IPS DF 6.9 (cell line): Measurements from ENCODE around the gene TERF2IP.
A peak's percentile ranks its signal among the peaks of the same experiment; 100 is the strongest.

ENCODE experiments used
- DNase-seq: peaks from one replicate; pipeline ENCODE4 v3.0.0-alpha.2; 2013; ENCODE audit warnings: low read depth, low spot score
- H3K27ac ChIP-seq: one replicate; pipeline ENCODE4 v1.5.1; 2013; ENCODE audit warnings: low read length, control low read depth
- H3K27me3 ChIP-seq: 2 replicates; pipeline ENCODE4 v1.6.1; 2013; ENCODE audit warnings: mild to moderate bottlenecking, low read length; ENCODE audit not compliant: control insufficient read depth, insufficient read depth
- H3K36me3 ChIP-seq: 2 replicates; pipeline ENCODE4 v1.6.1; 2013; ENCODE audit warnings: low read length; ENCODE audit not compliant: control insufficient read depth, insufficient read depth
- H3K4me1 ChIP-seq: 2 replicates; pipeline ENCODE4 v1.6.1; 2013; ENCODE audit warnings: low read length; ENCODE audit not compliant: control insufficient read depth, insufficient read depth
- H3K4me3 ChIP-seq: 2 replicates; pipeline ENCODE4 v1.5.1; 2013; ENCODE audit warnings: mild to moderate bottlenecking, low read length
- H3K9me3 ChIP-seq: 2 replicates; pipeline ENCODE4 v1.6.1; 2013; ENCODE audit warnings: low read length, inconsistent platforms; ENCODE audit not compliant: control insufficient read depth, insufficient read depth
- WGBS: extraction: QIAGEN DNeasy Blood & Tissue Kit; methylation state at CpG from one replicate; pipeline ENCODE4 v1.1.7; 2013; ENCODE audit warnings: mixed read lengths, missing lambda C conversion rate; ENCODE audit not compliant: insufficient read length, insufficient coverage; 5-methylcytosine and 5-hydroxymethylcytosine counted together

The TERF2IP gene, protein sequence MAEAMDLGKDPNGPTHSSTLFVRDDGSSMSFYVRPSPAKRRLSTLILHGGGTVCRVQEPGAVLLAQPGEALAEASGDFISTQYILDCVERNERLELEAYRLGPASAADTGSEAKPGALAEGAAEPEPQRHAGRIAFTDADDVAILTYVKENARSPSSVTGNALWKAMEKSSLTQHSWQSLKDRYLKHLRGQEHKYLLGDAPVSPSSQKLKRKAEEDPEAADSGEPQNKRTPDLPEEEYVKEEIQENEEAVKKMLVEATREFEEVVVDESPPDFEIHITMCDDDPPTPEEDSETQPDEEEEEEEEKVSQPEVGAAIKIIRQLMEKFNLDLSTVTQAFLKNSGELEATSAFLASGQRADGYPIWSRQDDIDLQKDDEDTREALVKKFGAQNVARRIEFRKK

DNA sequence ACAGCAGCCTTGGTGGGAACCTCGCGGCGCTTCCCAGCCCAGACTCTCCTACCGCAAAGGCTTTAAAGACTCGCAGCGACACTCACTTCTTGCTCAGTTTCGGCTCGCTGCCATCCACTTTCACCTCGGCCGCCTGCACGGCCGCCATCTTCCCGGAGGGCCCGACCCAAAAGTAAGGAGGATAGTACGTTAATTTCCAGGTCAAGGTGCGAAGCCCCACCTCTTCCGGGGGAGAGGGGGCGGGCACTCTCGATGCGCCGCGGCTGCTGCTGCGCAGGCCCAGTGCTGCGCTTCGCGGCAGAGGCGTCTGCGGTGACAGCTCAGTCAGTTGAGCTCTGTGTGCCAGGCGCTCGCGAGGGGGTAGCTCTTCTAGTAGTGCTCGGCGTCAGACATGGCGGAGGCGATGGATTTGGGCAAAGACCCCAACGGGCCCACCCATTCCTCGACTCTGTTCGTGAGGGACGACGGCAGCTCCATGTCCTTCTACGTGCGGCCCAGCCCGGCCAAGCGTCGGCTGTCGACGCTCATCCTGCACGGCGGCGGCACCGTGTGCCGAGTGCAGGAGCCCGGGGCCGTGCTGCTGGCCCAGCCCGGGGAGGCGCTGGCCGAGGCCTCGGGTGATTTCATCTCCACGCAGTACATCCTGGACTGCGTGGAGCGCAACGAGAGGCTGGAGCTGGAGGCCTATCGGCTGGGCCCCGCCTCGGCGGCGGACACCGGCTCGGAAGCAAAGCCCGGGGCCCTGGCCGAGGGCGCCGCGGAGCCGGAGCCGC is at the start of gene TERF2IP, which contains the start of gene KARS1:
TERF2IP (plus strand) TSS at position 282 of the 773 bp plus-strand sequence; CDS start at position 392, 110 bp downstream.
KARS1 (minus strand) TSS at position 174 of the 773 bp plus-strand sequence; CDS start at position 148, 26 bp downstream.
- H3K36me3 ChIP-seq = no peaks in the 10 kb centered on the region

DNA sequence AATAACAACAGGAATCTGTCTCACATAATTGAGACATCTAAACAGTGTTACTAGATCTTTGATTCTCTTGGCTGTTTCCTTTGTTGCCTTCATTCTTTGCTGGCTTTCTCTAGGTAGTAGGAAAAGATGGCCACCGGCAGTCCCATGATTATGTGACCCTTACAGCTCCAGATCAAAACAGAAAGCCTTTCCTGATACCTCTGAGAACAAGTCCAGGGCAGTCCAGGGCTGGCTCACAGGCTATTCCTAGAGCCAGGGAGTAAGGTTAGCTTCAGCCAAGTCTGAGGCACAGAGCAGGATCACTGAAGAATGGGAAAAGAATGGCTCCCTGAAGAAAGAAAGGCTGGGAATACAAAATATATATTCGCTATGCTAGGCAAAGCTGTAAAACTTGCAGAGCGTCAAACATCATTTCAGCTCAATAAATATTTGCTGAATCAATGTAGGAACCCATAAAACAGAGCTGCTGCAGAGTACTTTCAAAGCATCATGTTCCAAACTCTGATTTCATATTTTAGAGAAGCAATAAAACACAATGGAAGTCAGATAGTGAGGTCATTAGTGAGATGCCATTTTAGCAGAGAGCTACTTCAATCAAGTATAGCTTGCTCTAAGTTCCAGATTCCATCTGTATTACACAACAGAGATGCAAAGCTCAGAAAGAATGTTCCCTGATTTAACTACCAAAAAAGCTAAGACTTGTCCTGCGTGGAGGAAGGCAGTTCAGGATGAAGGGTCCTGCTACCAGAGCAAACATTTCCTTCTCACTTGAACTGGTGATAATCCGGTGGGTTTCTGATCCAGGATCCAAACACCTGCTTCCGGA is 47.9 kb upstream of the TERF2IP start:
- Histone ChIP-seq H3K4me3 (no peak overlapping the region), H3K4me1 (no peaks in the 10 kb centered on the region), H3K27ac (no peak overlapping the region), H3K27me3 (no peaks in the 10 kb centered on the region), H3K36me3 (peaks cover 22% of the 10 kb centered on the region; the same call in 1 of the 2 replicates), H3K9me3 (no peaks in the 10 kb centered on the region)
- WGBS = no CpG with 5 or more reads among the region's 6 CpGs
- DNase-seq = no peak

More for the DNA sequence above, at the start of gene TERF2IP, which contains the start of gene KARS1:
- DNase-seq = peak; percentile 75
- no peak within 1 kb of the TSS for H3K27ac ChIP-seq
- peak within 1 kb of the TSS; percentile 88 for H3K4me3 ChIP-seq
- whole genome bisulfite sequencing = no CpG with 5 or more reads among the region's 76 CpGs
- H3K4me1 ChIP-seq = no peaks in the 10 kb centered on the region
- H3K27me3 ChIP-seq = no peaks in the 10 kb centered on the region
- H3K9me3 ChIP-seq = no peaks in the 10 kb centered on the region

DNA sequence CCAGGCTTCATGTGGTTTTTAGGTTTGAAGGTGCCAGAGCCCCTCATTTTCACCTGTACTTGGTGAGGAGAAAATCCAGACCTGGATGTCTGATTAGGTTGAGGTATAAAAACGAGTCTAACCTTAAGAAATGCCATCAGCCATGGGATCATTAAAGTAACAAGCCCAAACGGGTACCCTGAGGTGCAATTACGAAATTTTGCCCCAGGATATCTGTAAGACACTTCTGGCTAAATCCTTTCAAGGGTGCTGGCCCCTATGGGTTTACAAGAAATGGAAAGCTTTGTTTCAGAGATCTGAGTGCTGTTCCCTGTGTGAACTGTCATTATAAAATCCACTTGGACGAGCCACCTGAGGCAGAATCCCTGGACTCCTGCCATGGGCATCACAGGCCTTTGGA is 44.3 kb upstream of the TERF2IP start:
- H3K9me3 ChIP-seq = no peaks in the 10 kb centered on the region
- DNase-seq = no peak
- no peak overlapping the region for H3K4me3 ChIP-seq
- peaks cover 24% of the 10 kb centered on the region; the same call in 1 of the 2 replicates for H3K36me3 ChIP-seq
- no peak overlapping the region for H3K27ac ChIP-seq
- H3K4me1 ChIP-seq = no peaks in the 10 kb centered on the region
- WGBS = no CpG with 5 or more reads among the region's 4 CpGs
- no peaks in the 10 kb centered on the region for H3K27me3 ChIP-seq

DNA sequence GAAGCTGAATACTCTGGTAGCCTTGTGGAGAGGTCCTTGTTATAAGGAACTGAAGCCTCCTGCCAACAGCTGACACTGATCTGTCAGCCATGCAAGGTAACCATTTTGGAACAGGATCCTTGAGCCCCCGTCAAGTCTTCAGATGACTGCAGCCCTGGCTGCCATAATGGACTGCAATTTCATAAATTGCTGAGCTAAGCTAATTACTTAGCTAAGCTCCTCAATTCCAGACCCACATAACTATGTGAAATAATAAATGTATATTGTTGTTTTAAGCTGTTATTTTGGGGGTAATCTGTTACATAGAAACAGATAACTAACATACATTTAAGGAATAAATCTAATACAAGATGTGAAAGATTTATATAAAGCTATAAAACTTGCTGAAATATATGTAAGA is 41.1 kb upstream of the TERF2IP start:
- H3K4me3 ChIP-seq = no peak overlapping the region
- H3K4me1 ChIP-seq = no peaks in the 10 kb centered on the region
- no peak overlapping the region for H3K27ac ChIP-seq
- peaks cover 25% of the 10 kb centered on the region; the same call in 1 of the 2 replicates for H3K36me3 ChIP-seq
- no peak for DNase-seq
- no peaks in the 10 kb centered on the region for H3K27me3 ChIP-seq
- H3K9me3 ChIP-seq = no peaks in the 10 kb centered on the region
- no CpG with 5 or more reads among the region's 1 CpG for WGBS

DNA sequence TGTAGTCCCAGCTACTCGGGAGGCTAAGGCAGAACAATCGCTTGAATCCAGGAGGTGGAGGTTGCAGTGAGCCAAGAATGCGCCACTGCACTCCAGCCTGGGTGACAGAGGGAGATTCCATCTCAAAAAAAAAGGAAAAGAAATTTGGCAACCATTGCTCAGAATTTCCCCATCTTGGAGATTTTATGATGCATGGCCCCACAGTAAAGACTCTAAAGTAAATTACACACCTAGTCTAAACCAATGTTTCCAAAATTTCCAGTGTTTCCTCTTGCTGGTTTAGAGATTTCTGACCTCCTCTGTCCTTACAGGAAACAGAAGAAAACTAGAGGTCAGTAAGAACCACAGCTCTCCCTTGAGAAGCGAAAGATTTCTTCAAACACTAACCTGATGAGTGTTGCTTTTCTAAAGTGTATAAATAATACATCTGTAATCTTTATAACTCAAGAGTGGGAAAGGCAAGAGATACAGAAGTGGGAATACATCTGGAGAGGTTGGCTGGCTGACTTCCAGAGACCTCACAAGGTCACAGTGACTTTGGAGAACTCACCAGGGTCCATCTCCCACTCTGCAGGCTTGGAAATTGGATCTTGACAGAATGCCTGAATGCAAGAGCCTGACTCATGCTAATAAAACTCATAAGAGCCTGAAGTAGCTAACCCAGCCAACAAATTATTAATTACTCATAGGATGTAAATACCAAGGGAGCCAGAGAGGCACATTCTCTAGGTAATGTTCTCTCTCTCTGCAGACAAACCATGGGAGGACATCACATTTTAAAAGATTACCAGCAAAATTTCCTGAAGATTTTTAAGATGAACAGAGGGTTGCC is 33.3 kb upstream of the TERF2IP start:
- DNase-seq = no peak
- Histone ChIP-seq H3K4me1 (no peaks in the 10 kb centered on the region), H3K27ac (no peak overlapping the region), H3K9me3 (no peaks in the 10 kb centered on the region), H3K36me3 (peaks cover 24% of the 10 kb centered on the region), H3K4me3 (no peak overlapping the region), H3K27me3 (no peaks in the 10 kb centered on the region)
- no CpG with 5 or more reads among the region's 4 CpGs for WGBS

DNA sequence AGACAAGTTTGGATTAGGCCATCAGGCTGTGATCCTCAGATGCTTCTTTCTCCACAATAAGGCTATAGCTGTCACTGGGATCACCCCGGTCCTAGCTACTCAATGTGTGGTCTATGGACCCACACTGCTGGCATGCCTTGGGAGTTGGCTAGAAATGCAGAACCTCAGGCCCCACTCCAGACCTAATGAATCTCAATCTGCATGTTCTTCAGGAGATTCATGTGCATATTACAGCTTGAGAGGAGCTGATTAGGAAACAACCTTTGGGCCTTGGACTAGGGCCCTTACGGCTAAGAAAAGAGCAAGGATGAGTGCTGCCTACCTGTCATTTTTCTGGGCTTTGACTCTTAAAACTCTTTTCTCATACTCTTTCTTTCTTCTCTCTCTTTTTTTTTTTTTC is 32.0 kb upstream of the TERF2IP start:
- peaks cover 21% of the 10 kb centered on the region for H3K36me3 ChIP-seq
- DNase-seq = no peak
- H3K4me1 ChIP-seq = no peaks in the 10 kb centered on the region
- no peaks in the 10 kb centered on the region for H3K27me3 ChIP-seq
- no peak overlapping the region for H3K27ac ChIP-seq
- no peak overlapping the region for H3K4me3 ChIP-seq
- WGBS = no CpG with 5 or more reads among the region's 2 CpGs
- H3K9me3 ChIP-seq = no peaks in the 10 kb centered on the region

DNA sequence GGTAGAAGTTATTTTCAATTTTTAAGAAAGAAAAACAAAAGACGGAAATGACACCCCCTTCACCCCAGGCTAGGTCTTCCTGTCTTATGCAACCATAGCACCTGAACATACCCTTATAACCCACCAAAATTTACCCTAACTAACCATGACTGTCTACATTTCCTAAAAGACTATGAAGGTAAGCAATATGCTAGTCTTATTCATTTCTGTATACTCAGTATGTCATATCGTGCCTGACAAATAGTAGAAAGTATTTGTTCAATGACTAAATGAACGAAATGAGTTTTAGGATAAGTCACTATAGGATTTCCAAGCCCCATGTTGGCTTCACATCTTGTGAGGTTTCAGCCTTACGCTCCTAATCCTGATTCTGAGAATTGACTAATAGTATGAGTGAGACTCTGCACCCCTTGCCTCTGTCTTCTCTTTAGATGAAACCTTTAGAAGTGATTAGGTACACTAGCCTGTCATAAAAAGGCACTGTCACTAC is 31.0 kb upstream of the TERF2IP start:
- no CpG with 5 or more reads among the region's 4 CpGs for WGBS
- Histone ChIP-seq H3K9me3 (no peaks in the 10 kb centered on the region), H3K4me1 (no peaks in the 10 kb centered on the region), H3K27ac (no peak overlapping the region), H3K4me3 (no peak overlapping the region), H3K27me3 (no peaks in the 10 kb centered on the region), H3K36me3 (peaks cover 21% of the 10 kb centered on the region)
- no peak for DNase-seq

DNA sequence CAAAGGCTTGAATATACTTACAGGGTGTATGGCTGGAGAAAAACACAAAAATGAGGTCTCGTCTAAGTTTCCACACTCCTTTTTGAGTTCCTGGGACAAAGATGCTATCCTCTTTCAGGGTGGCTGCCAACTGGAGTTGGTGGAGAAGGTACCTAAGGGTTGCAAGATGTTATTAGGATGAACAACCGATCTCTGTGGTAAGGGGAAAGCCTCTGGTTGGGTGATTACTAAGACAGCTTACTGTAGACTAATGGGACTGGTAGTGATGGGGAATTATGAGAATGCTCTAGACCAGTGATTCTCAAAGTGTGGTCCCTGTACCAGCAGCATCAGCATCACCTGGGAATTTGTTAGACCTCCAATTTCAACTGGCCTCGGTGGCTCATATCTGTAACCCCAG is 30.5 kb upstream of the TERF2IP start:
- no peak for DNase-seq
- no peaks in the 10 kb centered on the region for H3K27me3 ChIP-seq
- H3K27ac ChIP-seq = no peak overlapping the region
- no peak overlapping the region for H3K4me3 ChIP-seq
- no peaks in the 10 kb centered on the region for H3K4me1 ChIP-seq
- peaks cover 19% of the 10 kb centered on the region for H3K36me3 ChIP-seq
- no CpG with 5 or more reads among the region's 3 CpGs for WGBS
- no peaks in the 10 kb centered on the region for H3K9me3 ChIP-seq

DNA sequence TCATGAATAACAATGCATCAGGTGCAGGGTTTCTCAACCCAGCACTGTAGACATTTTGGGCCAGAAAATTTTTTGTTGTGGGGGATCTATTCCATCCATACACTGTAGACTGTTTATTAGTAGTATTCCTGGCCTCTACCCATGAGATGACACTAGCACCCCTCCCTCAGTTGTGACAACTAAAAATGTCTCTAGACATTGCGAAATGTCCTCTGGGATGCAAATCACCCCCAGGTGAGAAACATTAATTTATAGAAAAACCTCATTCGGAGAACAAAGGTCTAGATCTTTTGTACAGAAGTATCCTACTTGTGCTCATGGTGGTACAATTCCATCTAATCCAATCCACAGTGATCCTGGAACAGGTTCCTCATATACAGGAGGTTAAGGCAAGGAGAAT is 28.8 kb upstream of the TERF2IP start:
- no peak overlapping the region for H3K4me3 ChIP-seq
- H3K4me1 ChIP-seq = no peaks in the 10 kb centered on the region
- DNase-seq = no peak
- no peaks in the 10 kb centered on the region for H3K27me3 ChIP-seq
- no CpG with 5 or more reads among the region's 2 CpGs for WGBS
- H3K36me3 ChIP-seq = peaks cover 11% of the 10 kb centered on the region; the same call in 1 of the 2 replicates
- no peak overlapping the region for H3K27ac ChIP-seq
- no peaks in the 10 kb centered on the region for H3K9me3 ChIP-seq
